ENCODE data around the gene PPFIBP1.
"Not testable (repeated sequence)": the region's sequence is repeated elsewhere in the genome, so short reads cannot be mapped to it uniquely, and the experiment has no call there.

The PPFIBP1 gene

GRCh38 chr12:27573972-27574371, 50.0 kb downstream of the PPFIBP1 start:
- Histone ChIP-seq H3K4me3 (ENCODE audit: low read length) (no peak overlapping the region), H3K4me1 (ENCODE audit: control insufficient read depth, low read depth, low read length) (no peaks in the 10 kb centered on the region)

DNA sequence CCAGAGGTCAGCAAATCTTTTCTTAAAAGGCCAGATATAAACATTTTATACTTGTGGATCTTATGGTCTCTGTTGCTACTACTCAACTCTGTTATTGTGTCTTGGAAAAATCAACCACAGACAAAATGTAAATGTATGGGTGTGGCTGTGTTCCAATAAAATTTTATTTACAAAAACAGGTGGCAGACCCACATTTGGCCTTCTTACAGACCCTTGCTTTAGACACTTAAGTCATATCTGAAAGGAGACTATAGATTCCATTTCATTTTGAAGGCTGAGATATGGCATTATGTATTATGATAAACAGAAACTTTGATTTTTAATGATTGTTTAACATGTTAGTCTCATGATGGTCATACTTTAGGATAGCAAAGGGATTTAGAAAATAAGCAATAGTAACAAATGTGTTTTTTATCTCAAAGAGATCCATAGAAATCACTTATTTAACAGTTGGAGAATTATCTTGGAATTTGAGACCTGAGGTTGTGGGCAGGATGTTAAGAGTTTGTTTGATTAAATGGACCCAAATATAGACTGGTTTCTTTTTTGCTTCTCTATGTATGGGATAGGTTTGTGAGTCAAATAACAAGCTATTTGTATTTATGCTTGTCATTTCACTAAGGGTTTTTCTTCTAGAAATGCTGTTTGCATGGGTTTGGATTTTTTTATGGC, 51.2 kb downstream of the PPFIBP1 start:
- Histone ChIP-seq H3K4me3 (ENCODE audit: low read length) (no peak overlapping the region), H3K9ac (ENCODE audit: low read length) (no peak overlapping the region)

More at GRCh38 chr12:27573972-27574371, 50.0 kb downstream of the PPFIBP1 start:
- Histone ChIP-seq H3K36me3 (ENCODE audit: control insufficient read depth, low read depth, low read length) (no peaks in the 10 kb centered on the region), H3K9me3 (ENCODE audit: control insufficient read depth, low read depth, low read length) (no peaks in the 10 kb centered on the region), H3K27me3 (ENCODE audit: control insufficient read depth, insufficient read depth, low read length) (no peaks in the 10 kb centered on the region), H3K27ac (ENCODE audit: low read length) (no peak overlapping the region), H3K9ac (ENCODE audit: low read length) (no peak overlapping the region)

DNA sequence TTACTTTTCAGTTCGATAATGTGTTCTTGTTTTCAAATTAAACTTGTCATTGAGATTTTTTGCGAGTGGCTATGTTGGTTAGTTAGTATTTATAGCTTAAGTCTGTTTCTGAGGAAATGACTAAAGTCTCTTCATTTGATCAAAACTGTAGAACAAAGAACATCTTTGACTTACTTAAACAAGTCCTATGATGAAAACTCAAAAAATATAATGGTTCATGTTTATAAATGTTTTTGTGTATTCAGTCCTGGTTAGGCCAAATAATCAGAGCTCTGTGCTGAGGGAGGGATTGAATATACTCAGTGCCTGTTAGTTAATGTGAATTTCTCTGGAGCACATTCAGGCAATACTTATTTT, 51.7 kb downstream of the PPFIBP1 start:
- Histone ChIP-seq H3K27ac (ENCODE audit: low read length) (no peak overlapping the region), H3K9ac (ENCODE audit: low read length) (no peak overlapping the region)

More for the DNA sequence above, 51.2 kb downstream of the PPFIBP1 start:
- Histone ChIP-seq H3K27me3 (ENCODE audit: control insufficient read depth, insufficient read depth, low read length) (no peaks in the 10 kb centered on the region), H3K4me1 (ENCODE audit: control insufficient read depth, low read depth, low read length) (no peaks in the 10 kb centered on the region), H3K9me3 (ENCODE audit: control insufficient read depth, low read depth, low read length) (no peaks in the 10 kb centered on the region), H3K27ac (ENCODE audit: low read length) (no peak overlapping the region), H3K36me3 (ENCODE audit: control insufficient read depth, low read depth, low read length) (no peaks in the 10 kb centered on the region)

DNA sequence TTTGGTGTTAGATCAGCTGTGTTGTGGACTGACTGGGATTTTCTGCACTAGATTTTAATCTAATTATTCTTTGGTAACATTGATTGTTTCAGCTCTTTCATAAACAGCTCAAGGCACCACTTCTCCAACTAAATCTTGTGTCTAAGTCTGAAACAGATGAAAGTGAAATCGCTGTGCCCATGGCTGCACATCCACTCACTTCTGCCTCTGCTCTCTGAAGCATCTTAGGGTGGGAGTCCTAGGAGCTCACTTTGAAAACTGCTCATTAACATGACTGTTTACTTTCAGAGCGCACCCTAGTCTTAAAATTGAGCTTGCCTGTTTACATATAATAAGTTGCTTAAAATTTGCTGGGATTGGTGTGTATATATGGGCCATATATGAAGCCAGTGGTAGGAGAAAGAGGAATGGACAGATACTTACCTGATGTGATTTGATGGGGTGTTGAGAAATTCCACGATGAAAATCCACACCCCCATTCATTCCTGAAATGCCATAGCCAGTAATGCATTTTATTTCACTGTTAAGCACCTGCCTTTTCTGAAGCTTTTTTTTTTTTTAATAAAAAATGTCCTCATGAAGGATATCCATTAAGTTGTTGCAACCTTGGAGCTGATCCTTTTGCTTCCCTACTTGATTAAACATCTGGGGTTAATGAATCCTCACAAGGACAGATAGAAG, 52.8 kb downstream of the PPFIBP1 start:
- no peak overlapping the region for H3K4me3 ChIP-seq (ENCODE audit: low read length)
- H3K4me1 ChIP-seq (ENCODE audit: control insufficient read depth, low read depth, low read length) = no peaks in the 10 kb centered on the region
- H3K27me3 ChIP-seq (ENCODE audit: control insufficient read depth, insufficient read depth, low read length) = no peaks in the 10 kb centered on the region
- no peaks in the 10 kb centered on the region for H3K9me3 ChIP-seq (ENCODE audit: control insufficient read depth, low read depth, low read length)
- H3K36me3 ChIP-seq (ENCODE audit: control insufficient read depth, low read depth, low read length) = no peaks in the 10 kb centered on the region
- H3K27ac ChIP-seq (ENCODE audit: low read length) = no peak overlapping the region
- no peak overlapping the region for H3K9ac ChIP-seq (ENCODE audit: low read length)

More for the DNA sequence above, 51.7 kb downstream of the PPFIBP1 start:
- Histone ChIP-seq H3K36me3 (ENCODE audit: control insufficient read depth, low read depth, low read length) (no peaks in the 10 kb centered on the region), H3K4me3 (ENCODE audit: low read length) (no peak overlapping the region), H3K27me3 (ENCODE audit: control insufficient read depth, insufficient read depth, low read length) (no peaks in the 10 kb centered on the region), H3K9me3 (ENCODE audit: control insufficient read depth, low read depth, low read length) (no peaks in the 10 kb centered on the region), H3K4me1 (ENCODE audit: control insufficient read depth, low read depth, low read length) (no peaks in the 10 kb centered on the region)

DNA sequence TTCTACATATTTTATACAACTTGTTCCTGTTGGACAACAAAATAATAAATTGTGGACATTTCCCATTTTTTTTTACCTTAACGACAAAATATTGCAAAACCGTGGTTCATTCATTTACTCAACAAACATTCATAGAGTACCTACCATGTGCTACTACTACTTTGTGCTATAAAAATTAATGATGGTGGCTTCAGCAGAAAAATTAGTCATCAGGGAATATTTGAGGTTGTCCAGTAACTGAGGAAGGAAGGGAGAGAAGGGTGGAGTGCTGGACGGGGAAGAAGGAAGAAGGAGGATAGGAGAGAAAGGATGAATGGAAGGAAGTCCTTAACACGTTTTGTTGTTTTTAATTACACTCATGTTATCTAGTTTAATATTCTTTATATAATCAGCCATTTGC, 53.7 kb downstream of the PPFIBP1 start:
- Histone ChIP-seq H3K4me3 (ENCODE audit: low read length) (no peak overlapping the region), H3K27ac (ENCODE audit: low read length) (no peak overlapping the region), H3K4me1 (ENCODE audit: control insufficient read depth, low read depth, low read length) (no peaks in the 10 kb centered on the region)

GRCh38 chr12:27578689-27579372, 54.8 kb downstream of the PPFIBP1 start:
- Histone ChIP-seq H3K27me3 (ENCODE audit: control insufficient read depth, insufficient read depth, low read length) (no peaks in the 10 kb centered on the region), H3K27ac (ENCODE audit: low read length) (no peak overlapping the region), H3K9me3 (ENCODE audit: control insufficient read depth, low read depth, low read length) (no peaks in the 10 kb centered on the region), H3K4me1 (ENCODE audit: control insufficient read depth, low read depth, low read length) (no peaks in the 10 kb centered on the region), H3K36me3 (ENCODE audit: control insufficient read depth, low read depth, low read length) (no peaks in the 10 kb centered on the region), H3K4me3 (ENCODE audit: low read length) (no peak overlapping the region), H3K9ac (ENCODE audit: low read length) (no peak overlapping the region)

More for the DNA sequence above, 53.7 kb downstream of the PPFIBP1 start:
- H3K27me3 ChIP-seq (ENCODE audit: control insufficient read depth, insufficient read depth, low read length) = no peaks in the 10 kb centered on the region
- no peaks in the 10 kb centered on the region for H3K9me3 ChIP-seq (ENCODE audit: control insufficient read depth, low read depth, low read length)
- no peaks in the 10 kb centered on the region for H3K36me3 ChIP-seq (ENCODE audit: control insufficient read depth, low read depth, low read length)
- H3K9ac ChIP-seq (ENCODE audit: low read length) = no peak overlapping the region

DNA sequence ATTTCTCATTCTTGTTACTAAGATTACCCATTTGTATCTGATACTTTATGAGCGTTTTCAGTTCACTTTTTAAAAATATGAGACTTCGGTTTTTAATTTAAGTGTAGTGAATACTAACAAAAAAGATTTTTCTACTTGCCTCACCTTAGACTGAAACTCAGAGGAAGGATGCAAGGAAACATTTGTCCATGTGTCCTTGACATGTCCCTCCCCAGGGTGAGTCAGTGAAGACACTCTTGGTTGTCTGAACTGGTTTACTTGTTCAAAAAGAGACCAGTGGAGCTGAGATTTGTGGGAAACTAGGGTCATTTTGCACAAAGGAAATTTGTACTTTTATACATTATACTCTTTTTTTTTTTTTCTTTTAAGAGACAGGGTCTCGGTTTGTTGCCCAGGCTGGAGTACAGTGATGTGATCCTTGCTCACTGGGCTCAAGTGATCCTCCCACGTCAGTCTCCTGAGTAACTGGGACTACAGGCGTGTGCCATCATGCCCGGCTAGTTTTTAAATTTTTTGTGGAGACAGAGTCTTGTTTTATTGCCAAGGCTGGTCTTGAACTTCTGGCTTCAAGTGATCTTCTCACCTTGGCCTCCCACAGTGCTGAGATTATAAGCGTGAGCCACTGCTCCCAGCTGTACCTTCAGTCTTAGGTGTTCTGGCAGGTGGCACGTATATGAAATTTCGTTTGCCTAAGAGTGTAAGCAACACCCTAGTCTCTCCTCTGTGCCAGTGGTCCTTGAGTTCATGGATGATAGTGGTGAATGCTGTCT, 56.7 kb downstream of the PPFIBP1 start:
- no peak overlapping the region for H3K9ac ChIP-seq (ENCODE audit: low read length)
- H3K4me3 ChIP-seq (ENCODE audit: low read length) = no peak overlapping the region
- H3K27ac ChIP-seq (ENCODE audit: low read length) = no peak overlapping the region
- H3K27me3 ChIP-seq (ENCODE audit: control insufficient read depth, insufficient read depth, low read length) = no peaks in the 10 kb centered on the region
- no peaks in the 10 kb centered on the region for H3K36me3 ChIP-seq (ENCODE audit: control insufficient read depth, low read depth, low read length)
- no peaks in the 10 kb centered on the region for H3K9me3 ChIP-seq (ENCODE audit: control insufficient read depth, low read depth, low read length)
- no peaks in the 10 kb centered on the region for H3K4me1 ChIP-seq (ENCODE audit: control insufficient read depth, low read depth, low read length)

- not testable (repeated sequence) for H3K36me3 ChIP-seq (ENCODE audit: control insufficient read depth, low read depth, low read length); H3K27me3 ChIP-seq (ENCODE audit: control insufficient read depth, insufficient read depth, low read length); H3K27ac ChIP-seq (ENCODE audit: low read length); H3K4me1 ChIP-seq (ENCODE audit: control insufficient read depth, low read depth, low read length); H3K4me3 ChIP-seq (ENCODE audit: low read length); H3K9me3 ChIP-seq (ENCODE audit: control insufficient read depth, low read depth, low read length); H3K9ac ChIP-seq (ENCODE audit: low read length)
Observed at GRCh38 chr12:27581331-27581671, 57.3 kb downstream of the PPFIBP1 start.

GRCh38 chr12:27581833-27582232, 57.8 kb downstream of the PPFIBP1 start:
- not testable (repeated sequence) for H3K4me1 ChIP-seq (ENCODE audit: control insufficient read depth, low read depth, low read length); H3K27me3 ChIP-seq (ENCODE audit: control insufficient read depth, insufficient read depth, low read length); H3K36me3 ChIP-seq (ENCODE audit: control insufficient read depth, low read depth, low read length); H3K9me3 ChIP-seq (ENCODE audit: control insufficient read depth, low read depth, low read length); H3K4me3 ChIP-seq (ENCODE audit: low read length); H3K9ac ChIP-seq (ENCODE audit: low read length); H3K27ac ChIP-seq (ENCODE audit: low read length)

DNA sequence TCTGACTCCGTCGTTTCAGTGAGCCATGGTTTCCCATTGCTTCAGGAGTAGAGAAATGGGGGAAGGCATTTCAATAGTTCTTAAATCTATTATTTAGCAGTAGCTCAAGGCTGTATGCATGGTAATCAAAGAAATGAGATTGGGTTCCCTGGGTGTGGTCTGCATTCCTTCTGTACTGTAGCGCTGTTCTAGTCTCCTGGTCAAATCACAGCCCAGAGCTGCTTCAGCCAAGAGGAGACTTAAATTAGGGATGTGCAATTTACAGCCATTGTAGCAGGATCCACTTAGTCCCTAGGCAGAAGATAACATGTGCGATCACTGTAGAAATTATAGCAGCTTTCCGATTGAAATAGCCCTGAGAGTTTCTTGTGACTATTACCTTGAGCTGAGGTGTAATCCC, 58.4 kb downstream of the PPFIBP1 start:
- not testable (repeated sequence) for H3K9ac ChIP-seq (ENCODE audit: low read length); H3K4me1 ChIP-seq (ENCODE audit: control insufficient read depth, low read depth, low read length); H3K4me3 ChIP-seq (ENCODE audit: low read length); H3K27me3 ChIP-seq (ENCODE audit: control insufficient read depth, insufficient read depth, low read length); H3K27ac ChIP-seq (ENCODE audit: low read length); H3K36me3 ChIP-seq (ENCODE audit: control insufficient read depth, low read depth, low read length); H3K9me3 ChIP-seq (ENCODE audit: control insufficient read depth, low read depth, low read length)

DNA sequence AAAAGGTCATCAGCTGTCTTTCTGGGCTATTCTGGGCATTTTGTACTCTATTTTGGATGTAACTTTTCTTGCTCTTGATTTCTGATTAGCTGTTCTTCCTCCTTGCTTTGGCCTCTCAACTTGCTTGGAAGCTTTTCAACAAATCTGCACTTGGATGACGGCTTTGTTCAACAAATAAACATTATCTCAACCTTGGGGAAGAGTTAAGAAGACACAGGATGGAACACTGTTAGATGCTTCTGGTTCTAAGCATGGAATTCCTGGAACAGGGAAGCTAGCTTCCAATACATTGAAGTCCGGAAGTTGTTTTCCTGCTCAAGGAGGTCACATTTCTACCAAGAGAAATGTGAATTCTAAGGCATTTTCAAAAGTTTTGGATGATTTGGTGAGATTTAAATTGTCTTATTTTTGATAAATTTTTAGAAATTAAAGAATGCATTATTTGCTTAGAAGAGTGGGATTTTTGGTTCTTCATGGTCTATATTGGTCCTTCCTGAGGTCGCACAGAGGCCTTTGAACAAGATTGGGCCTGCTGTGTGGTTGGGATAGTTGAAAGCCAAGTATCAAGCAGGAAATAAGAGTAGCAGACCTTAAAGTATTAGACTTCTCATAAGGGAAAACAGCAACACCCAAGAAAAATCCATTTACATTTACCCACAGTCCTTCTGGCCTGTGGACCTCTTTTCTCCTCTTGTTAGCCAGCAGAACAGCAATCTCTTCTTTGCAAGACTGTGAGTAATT, 59.2 kb downstream of the PPFIBP1 start:
- Histone ChIP-seq H3K27ac (ENCODE audit: low read length) (no peak overlapping the region), H3K4me1 (ENCODE audit: control insufficient read depth, low read depth, low read length) (no peaks in the 10 kb centered on the region), H3K9ac (ENCODE audit: low read length) (no peak overlapping the region), H3K9me3 (ENCODE audit: control insufficient read depth, low read depth, low read length) (no peaks in the 10 kb centered on the region), H3K36me3 (ENCODE audit: control insufficient read depth, low read depth, low read length) (no peaks in the 10 kb centered on the region), H3K4me3 (ENCODE audit: low read length) (no peak overlapping the region), H3K27me3 (ENCODE audit: control insufficient read depth, insufficient read depth, low read length) (no peaks in the 10 kb centered on the region)
